ENCODE measurements around the gene FYCO1.

DNA sequence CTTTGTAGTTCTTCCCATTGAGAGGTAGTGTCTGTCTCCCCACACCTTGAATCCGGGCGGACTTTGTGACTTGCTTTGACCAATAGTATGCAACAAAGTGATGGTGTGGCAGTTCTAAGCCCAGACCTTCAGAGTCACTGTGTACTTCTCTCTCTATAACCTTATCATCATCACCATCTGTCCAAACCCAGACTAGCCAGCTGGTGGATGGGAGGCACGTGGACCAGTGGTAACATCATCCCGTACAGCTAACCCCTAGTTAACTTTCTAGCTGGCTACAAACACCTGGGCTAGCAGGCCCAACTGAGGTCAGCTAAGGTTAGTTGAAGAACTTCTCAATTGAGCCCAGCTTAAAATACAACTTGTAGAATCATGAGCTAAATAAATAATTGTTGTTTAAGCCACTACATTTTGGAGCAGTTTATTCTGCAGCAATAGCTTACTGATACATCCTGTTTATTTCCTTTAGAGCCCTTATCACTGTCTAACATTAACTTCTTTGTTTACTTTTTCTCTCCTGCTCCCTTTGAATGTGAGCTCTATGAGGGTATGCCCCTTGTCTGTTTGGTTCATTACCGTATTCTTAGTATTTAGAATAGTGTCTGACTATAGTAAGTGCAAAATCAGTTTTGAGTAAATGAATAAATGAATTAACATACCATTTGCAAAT lies 120.8 kb downstream of the FYCO1 start:
- TF ChIP-seq, protein P1, sequence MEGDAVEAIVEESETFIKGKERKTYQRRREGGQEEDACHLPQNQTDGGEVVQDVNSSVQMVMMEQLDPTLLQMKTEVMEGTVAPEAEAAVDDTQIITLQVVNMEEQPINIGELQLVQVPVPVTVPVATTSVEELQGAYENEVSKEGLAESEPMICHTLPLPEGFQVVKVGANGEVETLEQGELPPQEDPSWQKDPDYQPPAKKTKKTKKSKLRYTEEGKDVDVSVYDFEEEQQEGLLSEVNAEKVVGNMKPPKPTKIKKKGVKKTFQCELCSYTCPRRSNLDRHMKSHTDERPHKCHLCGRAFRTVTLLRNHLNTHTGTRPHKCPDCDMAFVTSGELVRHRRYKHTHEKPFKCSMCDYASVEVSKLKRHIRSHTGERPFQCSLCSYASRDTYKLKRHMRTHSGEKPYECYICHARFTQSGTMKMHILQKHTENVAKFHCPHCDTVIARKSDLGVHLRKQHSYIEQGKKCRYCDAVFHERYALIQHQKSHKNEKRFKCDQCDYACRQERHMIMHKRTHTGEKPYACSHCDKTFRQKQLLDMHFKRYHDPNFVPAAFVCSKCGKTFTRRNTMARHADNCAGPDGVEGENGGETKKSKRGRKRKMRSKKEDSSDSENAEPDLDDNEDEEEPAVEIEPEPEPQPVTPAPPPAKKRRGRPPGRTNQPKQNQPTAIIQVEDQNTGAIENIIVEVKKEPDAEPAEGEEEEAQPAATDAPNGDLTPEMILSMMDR (IDR thresholded peaks at IDR 0.05; ENCODE audit: insufficient read depth, low read length) = no peak
- no peak for TF ChIP-seq GABPA (IDR thresholded peaks at IDR 0.05; ENCODE audit: low read depth)
- no peak; the same call in 1 of the 2 replicates for TF ChIP-seq POLR2AphosphoS5 (IDR thresholded peaks at IDR 0.05; ENCODE audit: low read depth)
- no peak for TF ChIP-seq SPI1 (IDR thresholded peaks at IDR 0.05; ENCODE audit: borderline replicate concordance, low read depth)
- TF ChIP-seq, protein P2, sequence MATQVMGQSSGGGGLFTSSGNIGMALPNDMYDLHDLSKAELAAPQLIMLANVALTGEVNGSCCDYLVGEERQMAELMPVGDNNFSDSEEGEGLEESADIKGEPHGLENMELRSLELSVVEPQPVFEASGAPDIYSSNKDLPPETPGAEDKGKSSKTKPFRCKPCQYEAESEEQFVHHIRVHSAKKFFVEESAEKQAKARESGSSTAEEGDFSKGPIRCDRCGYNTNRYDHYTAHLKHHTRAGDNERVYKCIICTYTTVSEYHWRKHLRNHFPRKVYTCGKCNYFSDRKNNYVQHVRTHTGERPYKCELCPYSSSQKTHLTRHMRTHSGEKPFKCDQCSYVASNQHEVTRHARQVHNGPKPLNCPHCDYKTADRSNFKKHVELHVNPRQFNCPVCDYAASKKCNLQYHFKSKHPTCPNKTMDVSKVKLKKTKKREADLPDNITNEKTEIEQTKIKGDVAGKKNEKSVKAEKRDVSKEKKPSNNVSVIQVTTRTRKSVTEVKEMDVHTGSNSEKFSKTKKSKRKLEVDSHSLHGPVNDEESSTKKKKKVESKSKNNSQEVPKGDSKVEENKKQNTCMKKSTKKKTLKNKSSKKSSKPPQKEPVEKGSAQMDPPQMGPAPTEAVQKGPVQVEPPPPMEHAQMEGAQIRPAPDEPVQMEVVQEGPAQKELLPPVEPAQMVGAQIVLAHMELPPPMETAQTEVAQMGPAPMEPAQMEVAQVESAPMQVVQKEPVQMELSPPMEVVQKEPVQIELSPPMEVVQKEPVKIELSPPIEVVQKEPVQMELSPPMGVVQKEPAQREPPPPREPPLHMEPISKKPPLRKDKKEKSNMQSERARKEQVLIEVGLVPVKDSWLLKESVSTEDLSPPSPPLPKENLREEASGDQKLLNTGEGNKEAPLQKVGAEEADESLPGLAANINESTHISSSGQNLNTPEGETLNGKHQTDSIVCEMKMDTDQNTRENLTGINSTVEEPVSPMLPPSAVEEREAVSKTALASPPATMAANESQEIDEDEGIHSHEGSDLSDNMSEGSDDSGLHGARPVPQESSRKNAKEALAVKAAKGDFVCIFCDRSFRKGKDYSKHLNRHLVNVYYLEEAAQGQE (IDR thresholded peaks at IDR 0.05; ENCODE audit: insufficient replicate concordance, low read depth) = no peak

All from HL-60 (cell line).